HCT116 (cell line): ENCODE data around the gene DCTN2. TPM values are rescaled to one million over a fixed set of nuclear protein-coding genes. Genes with fewer than 3 reads are reported as not detected.

Experiments used
- ATAC-seq: fragments of 200-7000 bp; cut with Tn5 transposase; 2 replicates; pipeline ENCODE4 v1.9.1; 2020; ENCODE audit warnings: mild to moderate bottlenecking, moderate library complexity
- BruUV-seq: library from RNA; stranded (reverse); fragments of 400-500 nt; replicated peaks from 2 replicates; lab custom pipeline; 2021; lab: Mats Ljungman, UMichigan
- CTCF ChIA-PET: fragments of 300-600 bp; sonication (Branson Sonifier 250); formaldehyde crosslinking; loops from one replicate; lab custom pipeline; 2021; ENCODE audit warnings: antibody characterized with exemption; lab: Charles Lee
- POLR2A ChIA-PET: fragments of 300-600, 350-600 bp; sonication (Branson Sonifier 250); formaldehyde crosslinking; loops from one replicate; lab custom pipeline; 2021; ENCODE audit warnings: antibody characterized with exemption; lab: Charles Lee
- RAD21 ChIA-PET, 2 experiments: fragments of 300-600 bp; sonication (Branson Sonifier 250); formaldehyde crosslinking; loops; one replicate each; lab custom pipeline; 2023; ENCODE audit warnings: low total read pairs in 2 of 2; ENCODE audit not compliant: uncharacterized antibody in 2 of 2, unreplicated experiment in 2 of 2, low non-redundant PET in 1 of 2; lab: Charles Lee
- DNase-seq: peaks from one replicate; pipeline ENCODE4 v3.0.0-alpha.2; 2010; ENCODE audit warnings: low read depth, low spot score
- H2AFZ ChIP-seq: fragments of 200-600 bp; shearing (Covaris generic), sonication (generic); 2 replicates; pipeline ENCODE4 v1.6.1; 2017; ENCODE audit warnings: low read depth, mixed run types, mixed read lengths, antibody characterized with exemption, low read length; ENCODE audit not compliant: poor library complexity, severe bottlenecking
- H3K27ac ChIP-seq: 2 replicates; pipeline ENCODE4 v1.5.1; 2012; ENCODE audit warnings: low read depth, low read length
- H3K27me3 ChIP-seq: fragments of 200-600 bp; sonication (generic); 2 replicates; pipeline ENCODE4 v1.6.1; 2016; ENCODE audit warnings: mixed run types, low read length, mixed read lengths; ENCODE audit not compliant: insufficient read depth
- H3K36me3 ChIP-seq, 2 experiments: fragments of 200-500 bp in 1 of 2; fragments of 200-600 bp in 1 of 2; sonication (Bioruptor generic) in 1 of 2; sonication (generic) in 1 of 2; 2 replicates each; pipeline versions ENCODE4 v1.5.1 to v1.6.1; 2014 to 2016; ENCODE audit warnings: low read length in 2 of 2, inconsistent platforms in 1 of 2, mixed read lengths in 1 of 2, mixed run types in 1 of 2; ENCODE audit not compliant: insufficient read depth in 2 of 2, control insufficient read depth in 1 of 2
- H3K4me1 ChIP-seq, 2 experiments: fragments of 200-600 bp in 1 of 2; sonication (generic) in 1 of 2; 2 replicates each; pipeline versions ENCODE4 v1.5.1 to v1.6.1; 2012 to 2017; ENCODE audit warnings: low read length in 2 of 2, inconsistent platforms in 1 of 2, mild to moderate bottlenecking in 1 of 2, mixed read lengths in 1 of 2, mixed run types in 1 of 2, moderate library complexity in 1 of 2; ENCODE audit not compliant: insufficient read depth in 2 of 2, control insufficient read depth in 1 of 2
- H3K4me2 ChIP-seq: fragments of 200-600 bp; sonication (generic); 2 replicates; pipeline ENCODE4 v1.6.1; 2017; ENCODE audit warnings: mixed run types, low read length, mixed read lengths
- H3K4me3 ChIP-seq, 2 experiments: fragments of 200-600 bp in 1 of 2; sonication (generic) in 1 of 2; replicated peaks in 1 of 2; 2 replicates each; pipeline ENCODE4 v1.5.1; 2011 to 2016; ENCODE audit warnings: low read length in 2 of 2, control low read depth in 1 of 2, low read depth in 1 of 2, mild to moderate bottlenecking in 1 of 2, mixed read lengths in 1 of 2, mixed run types in 1 of 2
- H3K79me2 ChIP-seq: fragments of 200-600 bp; sonication (generic); 2 replicates; pipeline ENCODE4 v1.6.1; 2017; ENCODE audit warnings: mild to moderate bottlenecking, mixed run types, low read length, moderate library complexity, mixed read lengths; ENCODE audit not compliant: insufficient read depth
- H3K9ac ChIP-seq: fragments of 200-600 bp; sonication (generic); 2 replicates; pipeline ENCODE4 v1.6.1; 2016; ENCODE audit warnings: low read length, mixed read lengths
- H3K9me2 ChIP-seq: fragments of 200-600 bp; sonication (generic), shearing (Covaris generic); 2 replicates; pipeline ENCODE4 v1.6.1; 2017; ENCODE audit warnings: mixed run types, mild to moderate bottlenecking, moderate library complexity; ENCODE audit not compliant: insufficient read depth
- H3K9me3 ChIP-seq, 2 experiments: fragments of 200-500 bp in 1 of 2; fragments of 200-600 bp in 1 of 2; sonication (Bioruptor generic) in 1 of 2; sonication (generic) in 1 of 2; 2 replicates each; pipeline ENCODE4 v1.6.1; 2014 to 2017; ENCODE audit warnings: low read length in 2 of 2, mixed read lengths in 2 of 2, inconsistent platforms in 1 of 2, low read depth in 1 of 2, mild to moderate bottlenecking in 1 of 2, mixed run types in 1 of 2, moderate library complexity in 1 of 2; ENCODE audit not compliant: control insufficient read depth in 1 of 2, insufficient read depth in 1 of 2
- H4K20me1 ChIP-seq: fragments of 200-600 bp; sonication (generic), shearing (Covaris generic); 2 replicates; pipeline ENCODE4 v1.6.1; 2017; ENCODE audit warnings: mixed run types, mild to moderate bottlenecking, moderate library complexity; ENCODE audit not compliant: insufficient read depth
- JUND ChIP-seq: IDR thresholded peaks from 2 replicates; pipeline ENCODE4 v1.6.1; 2012
- POLR2AphosphoS5 ChIP-seq: IDR thresholded peaks from 2 replicates; pipeline ENCODE4 v1.6.1; 2011; ENCODE audit warnings: mild to moderate bottlenecking, low read depth, low read length, moderate library complexity
- RAD21 ChIP-seq: IDR thresholded peaks from 2 replicates; pipeline ENCODE4 v1.6.1; 2012; ENCODE audit warnings: low read depth, mild to moderate bottlenecking
- SIN3A ChIP-seq: IDR thresholded peaks from 2 replicates; pipeline ENCODE4 v1.6.1; 2012; ENCODE audit warnings: low read depth
- TCF7L2 ChIP-seq: IDR thresholded peaks from 2 replicates; pipeline ENCODE4 v1.7.0; 2011; ENCODE audit warnings: borderline replicate concordance, inconsistent platforms; ENCODE audit not compliant: insufficient read depth, insufficient read length; ENCODE audit errors: extremely low read depth
- ZBTB33 ChIP-seq: IDR thresholded peaks from 2 replicates; pipeline ENCODE4 v1.6.1; 2011; ENCODE audit warnings: mild to moderate bottlenecking, low read length, moderate library complexity; ENCODE audit not compliant: insufficient replicate concordance; ENCODE audit errors: extremely low read depth
- intact Hi-C: fragments of 100-400 bp; cut with micrococcal nuclease; formaldehyde crosslinking; loops from 2 replicates; pipeline ENCODE4 v1.10.0; 2022
- total RNA-seq: library from RNA; stranded (reverse); gene quantifications from one replicate; pipeline ENCODE4 v1.2.1, GENCODE V29; 2021; ENCODE audit not compliant: unreplicated experiment

The DCTN2 gene
- total RNA-seq, 1 experiment from 2014 or later: 95.9 TPM

- CTCF ChIA-PET: no interaction called here
- DNase-seq: no peak
- TF ChIP-seq JUND: no peak
- H3K9me2 ChIP-seq: no peaks in the 10 kb centered on the region
- no peak for ATAC-seq
- H3K4me1 ChIP-seq: peaks cover 3 to 8% of the 10 kb centered on the region in 2 experiments; a peak in 3 of 4 replicates
- H3K4me2 ChIP-seq: no peak overlapping the region
- H3K36me3 ChIP-seq: no peaks in the 10 kb centered on the region; a peak in 1 of 4 replicates
- H3K27me3 ChIP-seq: no peaks in the 10 kb centered on the region
- POLR2A ChIA-PET: no interaction called here
- no peaks in the 10 kb centered on the region for H3K9me3 ChIP-seq
- no peaks in the 10 kb centered on the region for H3K79me2 ChIP-seq
- RAD21 ChIA-PET: no interaction called here
- H3K9ac ChIP-seq: no peak overlapping the region
- no peaks in the 10 kb centered on the region for H4K20me1 ChIP-seq
- no peak overlapping the region for H3K27ac ChIP-seq
- intact Hi-C loops: no loop called here
- no peak overlapping the region for H3K4me3 ChIP-seq
- H2AFZ ChIP-seq: no peak overlapping the region
- no TSS peak for BruUV-seq
Measured at GRCh38 chr12:57586128-57586527, 39.1 kb upstream of the DCTN2 start.

- TF ChIP-seq POLR2AphosphoS5: no peak
- TF ChIP-seq JUND: no peak
- TF ChIP-seq RAD21: no peak
- no peak for TF ChIP-seq SIN3A
- no peak for TF ChIP-seq ZBTB33
- TF ChIP-seq TCF7L2: no peak
- BruUV-seq: no TSS peak
- ATAC-seq (no peak), DNase-seq (no peak)
- H4K20me1 ChIP-seq: no peaks in the 10 kb centered on the region
- CTCF ChIA-PET: interaction anchor here (0.7 to 1.2 kb wide), 3 partner anchors 44 to 108 kb away, joined by 3 read pairs; no protein-coding TSS in a partner anchor
- no peaks in the 10 kb centered on the region for H3K79me2 ChIP-seq
- H3K9me2 ChIP-seq: no peaks in the 10 kb centered on the region
- H2AFZ ChIP-seq: no peak overlapping the region
- no peaks in the 10 kb centered on the region for H3K27me3 ChIP-seq
- POLR2A ChIA-PET: no interaction called here
- H3K36me3 ChIP-seq: peaks cover 0 to 5% of the 10 kb centered on the region in 2 experiments; a peak in 1 of 4 replicates
- no peak overlapping the region for H3K4me3 ChIP-seq
- no peak overlapping the region for H3K9ac ChIP-seq
- no peak overlapping the region for H3K4me2 ChIP-seq
- H3K4me1 ChIP-seq: peaks cover 0 to under 1% of the 10 kb centered on the region in 2 experiments; a peak in 3 of 4 replicates
- no peak overlapping the region for H3K27ac ChIP-seq
- no peaks in the 10 kb centered on the region for H3K9me3 ChIP-seq
- intact Hi-C loops: no loop called here
- RAD21 ChIA-PET: no interaction called here
Measured at GRCh38 chr12:57585156-57585555, 38.2 kb upstream of the DCTN2 start.
